H1 (cell line): Measurements from ENCODE around the gene LAS1L. TPM values are rescaled to one million over a fixed set of nuclear protein-coding genes. Genes with fewer than 3 reads are reported as not detected.

Source experiments
- CTCF ChIA-PET: fragments of 300-600 bp; sonication (Branson Sonifier 250); formaldehyde crosslinking; loops from one replicate; lab custom pipeline; 2021; ENCODE audit not compliant: partially characterized antibody; lab: Charles Lee
- POLR2A ChIA-PET: fragments of 300-600 bp; sonication (Branson Sonifier 250); formaldehyde crosslinking; loops from one replicate; lab custom pipeline; 2021; ENCODE audit warnings: inconsistent platforms; ENCODE audit not compliant: partially characterized antibody; lab: Charles Lee
- DNase-seq, 2 experiments: peaks; one replicate each; pipeline versions ENCODE4 v3.0.0 to v3.0.0-alpha.2; 2010 to 2022; ENCODE audit warnings: low spot score in 2 of 2, low read depth in 1 of 2, mixed read lengths in 1 of 2
- FAIRE-seq: peaks from 2 replicates; lab custom pipeline; 2011; peaks lifted over from hg19 to GRCh38; lab: Jason Lieb, UNC
- H2AFZ ChIP-seq: 2 replicates; pipeline ENCODE4 v1.8.1; 2012; ENCODE audit warnings: low read length, inconsistent platforms
- H2AK5ac ChIP-seq: 2 replicates; pipeline ENCODE4 v1.6.1; 2013; ENCODE audit warnings: low read depth, low read length
- H2BK120ac ChIP-seq: replicated peaks from 2 replicates; pipeline ENCODE3; 2013; ENCODE audit warnings: low read depth, low read length, inconsistent platforms
- H2BK12ac ChIP-seq: 2 replicates; pipeline ENCODE4 v1.6.1; 2013; ENCODE audit warnings: low read depth, low read length
- H2BK15ac ChIP-seq: 2 replicates; pipeline ENCODE4 v1.6.1; 2013; ENCODE audit warnings: low read length
- H2BK20ac ChIP-seq: 2 replicates; pipeline ENCODE4 v1.6.1; 2013; ENCODE audit warnings: low read length
- H2BK5ac ChIP-seq: 2 replicates; pipeline ENCODE4 v1.6.1; 2013; ENCODE audit warnings: low read depth, low read length
- H3K14ac ChIP-seq: 2 replicates; pipeline ENCODE4 v1.6.1; 2013; ENCODE audit warnings: inconsistent platforms; ENCODE audit not compliant: insufficient read length
- H3K18ac ChIP-seq: 2 replicates; pipeline ENCODE4 v1.6.1; 2013; ENCODE audit warnings: low read length; ENCODE audit errors: extremely low read depth
- H3K23ac ChIP-seq: 2 replicates; pipeline ENCODE4 v1.6.1; 2013; ENCODE audit warnings: inconsistent platforms; ENCODE audit not compliant: insufficient read length
- H3K23me2 ChIP-seq: 2 replicates; pipeline ENCODE4 v1.6.1; 2013; ENCODE audit warnings: low read depth, low read length
- H3K27ac ChIP-seq: 2 replicates; pipeline ENCODE4 v1.6.1; 2011; ENCODE audit warnings: low read depth, low read length, inconsistent platforms
- H3K27me3 ChIP-seq, 4 experiments: replicated peaks in 1 of 4; 1 replicate in 1 of 4; 2 replicates in 3 of 4; pipeline versions ENCODE4 v1.6.1 to v1.8.1; 2011 to 2013; ENCODE audit warnings: low read length in 3 of 4, mild to moderate bottlenecking in 3 of 4, inconsistent platforms in 2 of 4, mixed read lengths in 2 of 4, moderate library complexity in 1 of 4; ENCODE audit not compliant: control insufficient read depth in 3 of 4, insufficient read depth in 3 of 4; ENCODE audit errors: extremely low read depth in 1 of 4
- H3K36me3 ChIP-seq, 4 experiments: 2 replicates each; pipeline versions ENCODE4 v1.6.1 to v1.8.1; 2011 to 2013; ENCODE audit warnings: mild to moderate bottlenecking in 4 of 4, low read length in 3 of 4, moderate library complexity in 2 of 4, control low read depth in 1 of 4, inconsistent platforms in 1 of 4; ENCODE audit not compliant: insufficient read depth in 4 of 4, control insufficient read depth in 2 of 4
- H3K4ac ChIP-seq: replicated peaks from 2 replicates; pipeline ENCODE3; 2013; ENCODE audit warnings: low read length, low read depth, mixed read lengths, inconsistent platforms; ENCODE audit not compliant: insufficient read length
- H3K4me1 ChIP-seq, 4 experiments: replicated peaks in 1 of 4; 1 replicate in 1 of 4; 2 replicates in 3 of 4; pipeline versions ENCODE4 v1.6.1 to v1.8.1; 2011 to 2013; ENCODE audit warnings: low read length in 3 of 4, inconsistent platforms in 2 of 4, mixed read lengths in 1 of 4; ENCODE audit not compliant: insufficient read depth in 4 of 4, control insufficient read depth in 3 of 4
- H3K4me2 ChIP-seq, 2 experiments: 2 replicates each; pipeline versions ENCODE4 v1.6.1 to v1.8.1; 2011 to 2013; ENCODE audit warnings: low read depth in 2 of 2, low read length in 2 of 2, control low read depth in 1 of 2, inconsistent platforms in 1 of 2, mild to moderate bottlenecking in 1 of 2; ENCODE audit not compliant: insufficient read depth in 1 of 2
- H3K4me3 ChIP-seq, 4 experiments: fragments of 200-600, 300-600 bp in 1 of 4; sonication (generic), shearing (Covaris generic), sonication (Bioruptor Twin) in 1 of 4; 2 replicates each; pipeline versions ENCODE4 v1.5.1 to v1.8.1; 2011 to 2016; ENCODE audit warnings: low read length in 4 of 4, low read depth in 3 of 4, control low read depth in 2 of 4, inconsistent platforms in 2 of 4, mild to moderate bottlenecking in 2 of 4, mixed read lengths in 1 of 4, moderate library complexity in 1 of 4; ENCODE audit not compliant: insufficient read depth in 2 of 4; ENCODE audit errors: extremely low read depth in 1 of 4
- H3K56ac ChIP-seq: replicated peaks from 2 replicates; pipeline ENCODE3; 2013; ENCODE audit warnings: low read depth, mild to moderate bottlenecking, mixed read lengths, low read length, inconsistent platforms; ENCODE audit not compliant: insufficient read length
- H3K79me1 ChIP-seq: 2 replicates; pipeline ENCODE4 v1.6.1; 2013; ENCODE audit warnings: low read depth, low read length, control low read depth
- H3K79me2 ChIP-seq, 2 experiments: 2 replicates each; pipeline versions ENCODE4 v1.6.1 to v1.8.1; 2012 to 2013; ENCODE audit warnings: low read length in 2 of 2, mild to moderate bottlenecking in 2 of 2, inconsistent platforms in 1 of 2; ENCODE audit not compliant: insufficient read depth in 2 of 2, control insufficient read depth in 1 of 2
- H3K9ac ChIP-seq, 4 experiments: replicated peaks in 1 of 4; 1 replicate in 1 of 4; 2 replicates in 3 of 4; pipeline versions ENCODE4 v1.6.1 to v1.8.1; 2011 to 2013; ENCODE audit warnings: low read depth in 3 of 4, low read length in 3 of 4, control low read depth in 2 of 4, mild to moderate bottlenecking in 2 of 4, moderate library complexity in 2 of 4, inconsistent platforms in 1 of 4; ENCODE audit errors: extremely low read depth in 1 of 4
- H3K9me3 ChIP-seq, 2 experiments: 2 replicates each; pipeline versions ENCODE4 v1.6.1 to v1.8.1; 2012 to 2013; ENCODE audit warnings: mild to moderate bottlenecking in 2 of 2, moderate library complexity in 2 of 2, control low read depth in 1 of 2, inconsistent platforms in 1 of 2, low read depth in 1 of 2, low read length in 1 of 2, mixed read lengths in 1 of 2; ENCODE audit not compliant: insufficient read depth in 2 of 2
- H4K20me1 ChIP-seq, 2 experiments: replicated peaks in 1 of 2; 2 replicates each; pipeline versions ENCODE3 to v1.8.1; 2011 to 2013; ENCODE audit warnings: inconsistent platforms in 2 of 2, low read length in 2 of 2, mild to moderate bottlenecking in 1 of 2; ENCODE audit not compliant: insufficient read depth in 2 of 2, control insufficient read depth in 1 of 2
- H4K5ac ChIP-seq: 2 replicates; pipeline ENCODE4 v1.6.1; 2013; ENCODE audit warnings: low read length, low read depth, mixed read lengths, inconsistent platforms; ENCODE audit not compliant: insufficient read length
- H4K8ac ChIP-seq: 2 replicates; pipeline ENCODE4 v1.8.0; 2013; ENCODE audit warnings: mild to moderate bottlenecking, moderate library complexity, low read length, inconsistent platforms; ENCODE audit not compliant: insufficient read depth; ENCODE audit errors: extremely low read depth
- H4K91ac ChIP-seq: replicated peaks from 2 replicates; pipeline ENCODE3; 2013; ENCODE audit warnings: low read length, mixed read lengths, inconsistent platforms; ENCODE audit not compliant: insufficient read length
- BCL11A ChIP-seq, 2 experiments: IDR thresholded peaks; one replicate each; pipeline ENCODE4 v1.6.1; 2011; ENCODE audit warnings: low read depth in 2 of 2, low read length in 2 of 2, mild to moderate bottlenecking in 2 of 2
- BRCA1 ChIP-seq: IDR thresholded peaks from 2 replicates; pipeline ENCODE4 v1.6.1; 2012; ENCODE audit warnings: low read depth, low read length, improper control_type of control experiment
- CBX8 ChIP-seq: fragments of 300-800, 300-1000 bp; sonication (generic); IDR thresholded peaks from 2 replicates; pipeline ENCODE4 v1.7.1; 2016; ENCODE audit warnings: low read depth, low read length, borderline replicate concordance
- EP300 ChIP-seq, 2 experiments: IDR thresholded peaks; 1 replicate in 1 of 2; 2 replicates in 1 of 2; pipeline ENCODE4 v1.6.1; 2011 to 2012; ENCODE audit warnings: low read depth in 2 of 2, low read length in 2 of 2, mild to moderate bottlenecking in 2 of 2, borderline replicate concordance in 1 of 2, inconsistent platforms in 1 of 2, moderate library complexity in 1 of 2
- GABPA ChIP-seq: IDR thresholded peaks from 2 replicates; pipeline ENCODE4 v1.6.1; 2011; ENCODE audit warnings: mild to moderate bottlenecking, low read length, moderate library complexity, borderline replicate concordance; ENCODE audit not compliant: insufficient read depth
- GTF2F1 ChIP-seq: IDR thresholded peaks from 2 replicates; pipeline ENCODE4 v1.6.1; 2012; ENCODE audit warnings: low read depth, low read length, improper control_type of control experiment, borderline replicate concordance
- RBBP5 ChIP-seq: IDR thresholded peaks from 2 replicates; pipeline ENCODE4 v1.7.1; 2012; ENCODE audit warnings: low read depth, mild to moderate bottlenecking, inconsistent platforms, low read length, moderate library complexity, borderline replicate concordance
- SIN3A ChIP-seq, 2 experiments: IDR thresholded peaks in 1 of 2; conservative IDR thresholded peaks in 1 of 2; 2 replicates each; pipeline ENCODE4 v1.6.1; 2011 to 2012; ENCODE audit warnings: low read length in 2 of 2, improper control_type of control experiment in 1 of 2, low read depth in 1 of 2, mild to moderate bottlenecking in 1 of 2
- SP2 ChIP-seq: IDR thresholded peaks from 2 replicates; pipeline ENCODE4 v1.6.1; 2012; ENCODE audit warnings: mild to moderate bottlenecking, low read length, inconsistent platforms
- SP4 ChIP-seq: IDR thresholded peaks from 2 replicates; pipeline ENCODE4 v1.6.1; 2012; ENCODE audit warnings: low read length, inconsistent platforms
- SRF ChIP-seq: IDR thresholded peaks from 2 replicates; pipeline ENCODE4 v1.6.1; 2011; ENCODE audit warnings: mild to moderate bottlenecking, low read depth, low read length, moderate library complexity
- TAF1 ChIP-seq: IDR thresholded peaks from 2 replicates; pipeline ENCODE4 v1.6.1; 2011; ENCODE audit warnings: mild to moderate bottlenecking, low read depth, low read length
- WGBS, 2 experiments: shearing (Covaris generic) in 1 of 2; methylation state at CpG; one replicate each; pipeline versions ENCODE4 v1.1.6 to v1.1.7; 2013 to 2015; ENCODE audit warnings: low lambda C conversion rate in 2 of 2, mixed read lengths in 2 of 2, inconsistent platforms in 1 of 2, low coverage in 1 of 2, missing lambda C conversion rate in 1 of 2; ENCODE audit not compliant: insufficient replicate concordance in 2 of 2, insufficient coverage in 1 of 2, insufficient read length in 1 of 2; ENCODE audit errors: extremely low coverage in 1 of 2, missing lambda C conversion rate in 1 of 2; 5-methylcytosine and 5-hydroxymethylcytosine counted together
- polyA plus RNA-seq, 7 experiments: library from polyadenylated mRNA; depleted of rRNA in 3 of 7; stranded (reverse) in 5 of 7; unstranded in 2 of 7; fragments of >200 nt in 5 of 7; fragments of 200-250 nt in 2 of 7; gene quantifications; 1 replicate in 5 of 7; 2 replicates in 1 of 7; 4 replicates in 1 of 7; pipeline versions ENCODE4 v1.2.1 to v1.2.3, GENCODE V29; 2011 to 2013; ENCODE audit warnings: missing spikeins in 2 of 7, mixed read lengths in 2 of 7
- total RNA-seq: library from RNA; stranded (reverse); fragmentation: NEBNext Ultra II Directional; extraction: Animal tissue kit (Norgen Biotek cat#: 25700); gene quantifications from 2 replicates; pipeline ENCODE4 v1.2.1, GENCODE V29; 2021
- TF ChIP-seq, protein P1 (sequence below): IDR thresholded peaks from 2 replicates; pipeline ENCODE4 v1.6.1; 2012; ENCODE audit warnings: low read length, inconsistent platforms

The LAS1L gene
- total and polyA plus RNA-seq, 2 of the 8 experiments (the other 6 are each of a cell fraction or from before 2014, with no cell fraction given), result 39.5 to 65.0 TPM

- POLR2A ChIA-PET, result no interaction called here
- CTCF ChIA-PET, result interaction anchor here (0.7 kb wide), 1 partner anchor 62 kb away, joined by 3 read pairs; no protein-coding TSS in a partner anchor
- TF ChIP-seq BCL11A (IDR thresholded peaks at IDR 0.05; ENCODE audit: low read depth in 2 of 2, low read length in 2 of 2), result no peak
- TF ChIP-seq SP4, result no peak
- TF ChIP-seq, protein P1, sequence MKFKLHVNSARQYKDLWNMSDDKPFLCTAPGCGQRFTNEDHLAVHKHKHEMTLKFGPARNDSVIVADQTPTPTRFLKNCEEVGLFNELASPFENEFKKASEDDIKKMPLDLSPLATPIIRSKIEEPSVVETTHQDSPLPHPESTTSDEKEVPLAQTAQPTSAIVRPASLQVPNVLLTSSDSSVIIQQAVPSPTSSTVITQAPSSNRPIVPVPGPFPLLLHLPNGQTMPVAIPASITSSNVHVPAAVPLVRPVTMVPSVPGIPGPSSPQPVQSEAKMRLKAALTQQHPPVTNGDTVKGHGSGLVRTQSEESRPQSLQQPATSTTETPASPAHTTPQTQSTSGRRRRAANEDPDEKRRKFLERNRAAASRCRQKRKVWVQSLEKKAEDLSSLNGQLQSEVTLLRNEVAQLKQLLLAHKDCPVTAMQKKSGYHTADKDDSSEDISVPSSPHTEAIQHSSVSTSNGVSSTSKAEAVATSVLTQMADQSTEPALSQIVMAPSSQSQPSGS, result no peak
- no peak for TF ChIP-seq GTF2F1
- TF ChIP-seq SIN3A (conservative IDR thresholded peaks at IDR 0.05 in 1 of 2, IDR thresholded peaks at IDR 0.05 in 1 of 2; ENCODE audit: low read depth in 1 of 2, low read length in 2 of 2), result no peak
- no peak for TF ChIP-seq EP300 (IDR thresholded peaks at IDR 0.05; ENCODE audit: borderline replicate concordance in 1 of 2, low read depth in 2 of 2, low read length in 2 of 2)
- TF ChIP-seq GABPA, result no peak
- no peak for TF ChIP-seq SRF
- no peak for TF ChIP-seq SP2
- no peak for TF ChIP-seq RBBP5
- no peak for TF ChIP-seq CBX8
- TF ChIP-seq BRCA1, result no peak
- no peak for TF ChIP-seq TAF1
Measured at GRCh38 chrX:65476564-65476963, 58.0 kb downstream of the LAS1L start.

More at GRCh38 chrX:65476564-65476963, 58.0 kb downstream of the LAS1L start:
- WGBS, 2 experiments, result 100% methylated on average over 1 of the region's 2 CpGs; no CpG with 5 or more reads in 1 of the 2 experiments
- no peak overlapping the region for H4K91ac ChIP-seq
- H3K4me1 ChIP-seq, result no peaks in the 10 kb centered on the region; a peak in 1 of 7 replicates
- H3K56ac ChIP-seq, result no peak overlapping the region
- no peak overlapping the region for H3K23ac ChIP-seq
- H3K79me1 ChIP-seq, result no peaks in the 10 kb centered on the region
- H3K4me2 ChIP-seq, result no peak overlapping the region
- H2BK120ac ChIP-seq, result no peak overlapping the region
- FAIRE-seq (no peak), DNase-seq (no peak)
- H3K18ac ChIP-seq, result no peak overlapping the region
- no peaks in the 10 kb centered on the region for H3K36me3 ChIP-seq
- H2BK15ac ChIP-seq, result no peak overlapping the region
- H2BK5ac ChIP-seq, result no peak overlapping the region
- H2AFZ ChIP-seq, result no peak overlapping the region
- H4K8ac ChIP-seq, result no peak overlapping the region
- H3K9me3 ChIP-seq, result no peaks in the 10 kb centered on the region
- no peaks in the 10 kb centered on the region for H3K27me3 ChIP-seq
- H3K27ac ChIP-seq, result no peak overlapping the region
- H4K5ac ChIP-seq, result no peak overlapping the region
- no peak overlapping the region for H3K4ac ChIP-seq
- H2AK5ac ChIP-seq, result no peak overlapping the region
- H3K23me2 ChIP-seq, result no peaks in the 10 kb centered on the region
- H2BK20ac ChIP-seq, result no peak overlapping the region
- H3K14ac ChIP-seq, result no peak overlapping the region
- H3K79me2 ChIP-seq, result no peaks in the 10 kb centered on the region
- no peaks in the 10 kb centered on the region for H4K20me1 ChIP-seq
- no peak overlapping the region for H2BK12ac ChIP-seq
- no peak overlapping the region for H3K4me3 ChIP-seq
- no peak overlapping the region for H3K9ac ChIP-seq
